ENCODE results near the gene MYO7A.
A peak's percentile ranks its signal among the peaks of the same experiment; 100 is the strongest.
"Not testable (repeated sequence)": the region's sequence is repeated elsewhere in the genome, so short reads cannot be mapped to it uniquely, and the experiment has no call there.

MYO7A gene

GRCh38 chr11:77093056-77093891 is 34.8 kb upstream of the MYO7A start:
- no peak for DNase-seq

- DNase-seq = no peak
Observed at GRCh38 chr11:77093987-77094840, 33.8 kb upstream of the MYO7A start.

GRCh38 chr11:77094841-77095365 is 33.1 kb upstream of the MYO7A start:
- no peak for DNase-seq

GRCh38 chr11:77095551-77096490 is 32.2 kb upstream of the MYO7A start:
- DNase-seq = no peak

GRCh38 chr11:77096591-77097019 is 31.4 kb upstream of the MYO7A start:
- DNase-seq = no peak

- not testable (repeated sequence) for DNase-seq
Observed at GRCh38 chr11:77097180-77097579, 30.9 kb upstream of the MYO7A start.

- no peak for DNase-seq
Observed at GRCh38 chr11:77100166-77101042, 27.6 kb upstream of the MYO7A start.

- DNase-seq = no peak
Observed at GRCh38 chr11:77101043-77101537, 27.0 kb upstream of the MYO7A start.

- no peak for DNase-seq
Observed at GRCh38 chr11:77102246-77103210, 25.5 kb upstream of the MYO7A start, which contains the start of gene OMP. TSS of gene OMP (plus strand) at chr11:77102840. CDS start at chr11:77102840, 0 bp downstream.

GRCh38 chr11:77103319-77103718 is 24.7 kb upstream of the MYO7A start:
- no peak for DNase-seq

GRCh38 chr11:77104727-77105126 is 23.3 kb upstream of the MYO7A start:
- peak; percentile 9 for DNase-seq

GRCh38 chr11:77106321-77106720 is 21.7 kb upstream of the MYO7A start:
- no peak for DNase-seq

GRCh38 chr11:77106759-77107158 is 21.3 kb upstream of the MYO7A start:
- DNase-seq = no peak

- DNase-seq = peak; percentile 78
Observed at GRCh38 chr11:77107950-77108349, 20.1 kb upstream of the MYO7A start.

GRCh38 chr11:77108436-77108835 is 19.6 kb upstream of the MYO7A start:
- no peak for DNase-seq

GRCh38 chr11:77109236-77110019 is 18.6 kb upstream of the MYO7A start:
- peak; percentile 60 for DNase-seq

- DNase-seq = no peak
Observed at GRCh38 chr11:77110836-77111235, 17.2 kb upstream of the MYO7A start.

- DNase-seq = no peak
Observed at GRCh38 chr11:77111277-77111676, 16.8 kb upstream of the MYO7A start.

GRCh38 chr11:77111946-77112345 is 16.1 kb upstream of the MYO7A start:
- DNase-seq = no peak

All from fibroblast of upper back skin (primary cell).